ENCODE data around the gene RPH3AL.

DNA sequence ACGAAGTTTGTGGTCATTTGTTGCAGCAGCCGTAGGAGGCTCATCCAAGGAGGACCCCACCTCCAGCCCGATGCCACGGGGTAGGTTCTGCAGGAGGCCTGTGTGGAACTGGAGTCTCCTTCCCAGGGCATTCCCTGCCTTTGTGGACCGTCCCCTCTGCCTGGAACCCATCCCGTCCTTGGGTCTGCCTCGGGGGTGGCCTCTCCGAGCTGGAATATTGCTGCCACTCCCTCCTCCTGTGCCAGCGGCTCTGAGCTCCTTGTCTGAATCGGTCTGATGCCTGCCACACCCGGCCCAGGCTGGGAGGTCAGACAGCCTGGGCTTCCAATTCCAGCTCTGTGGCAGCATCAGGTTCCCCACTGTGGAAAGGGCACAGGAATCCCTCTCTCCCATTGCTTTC lies 189.9 kb downstream of the RPH3AL start:
- TF ChIP-seq, protein P1, sequence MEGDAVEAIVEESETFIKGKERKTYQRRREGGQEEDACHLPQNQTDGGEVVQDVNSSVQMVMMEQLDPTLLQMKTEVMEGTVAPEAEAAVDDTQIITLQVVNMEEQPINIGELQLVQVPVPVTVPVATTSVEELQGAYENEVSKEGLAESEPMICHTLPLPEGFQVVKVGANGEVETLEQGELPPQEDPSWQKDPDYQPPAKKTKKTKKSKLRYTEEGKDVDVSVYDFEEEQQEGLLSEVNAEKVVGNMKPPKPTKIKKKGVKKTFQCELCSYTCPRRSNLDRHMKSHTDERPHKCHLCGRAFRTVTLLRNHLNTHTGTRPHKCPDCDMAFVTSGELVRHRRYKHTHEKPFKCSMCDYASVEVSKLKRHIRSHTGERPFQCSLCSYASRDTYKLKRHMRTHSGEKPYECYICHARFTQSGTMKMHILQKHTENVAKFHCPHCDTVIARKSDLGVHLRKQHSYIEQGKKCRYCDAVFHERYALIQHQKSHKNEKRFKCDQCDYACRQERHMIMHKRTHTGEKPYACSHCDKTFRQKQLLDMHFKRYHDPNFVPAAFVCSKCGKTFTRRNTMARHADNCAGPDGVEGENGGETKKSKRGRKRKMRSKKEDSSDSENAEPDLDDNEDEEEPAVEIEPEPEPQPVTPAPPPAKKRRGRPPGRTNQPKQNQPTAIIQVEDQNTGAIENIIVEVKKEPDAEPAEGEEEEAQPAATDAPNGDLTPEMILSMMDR (IDR thresholded peaks at IDR 0.05; ENCODE audit: low read depth, low read length) = no peak
- TF ChIP-seq POLR2A (IDR thresholded peaks at IDR 0.05; ENCODE audit: extremely low read depth, insufficient read length) (no peak), MYC (IDR thresholded peaks at IDR 0.05; ENCODE audit: low read depth, low read length) (no peak)
- TF ChIP-seq, protein P2, sequence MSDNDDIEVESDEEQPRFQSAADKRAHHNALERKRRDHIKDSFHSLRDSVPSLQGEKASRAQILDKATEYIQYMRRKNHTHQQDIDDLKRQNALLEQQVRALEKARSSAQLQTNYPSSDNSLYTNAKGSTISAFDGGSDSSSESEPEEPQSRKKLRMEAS (IDR thresholded peaks at IDR 0.05; ENCODE audit: low read depth, low read length) = no peak

All from NB4 (cell line).